Measurements from ENCODE around the gene DDC.
"Not testable (repeated sequence)": the region's sequence is repeated elsewhere in the genome, so short reads cannot be mapped to it uniquely, and the experiment has no call there.

Gene DDC

DNA sequence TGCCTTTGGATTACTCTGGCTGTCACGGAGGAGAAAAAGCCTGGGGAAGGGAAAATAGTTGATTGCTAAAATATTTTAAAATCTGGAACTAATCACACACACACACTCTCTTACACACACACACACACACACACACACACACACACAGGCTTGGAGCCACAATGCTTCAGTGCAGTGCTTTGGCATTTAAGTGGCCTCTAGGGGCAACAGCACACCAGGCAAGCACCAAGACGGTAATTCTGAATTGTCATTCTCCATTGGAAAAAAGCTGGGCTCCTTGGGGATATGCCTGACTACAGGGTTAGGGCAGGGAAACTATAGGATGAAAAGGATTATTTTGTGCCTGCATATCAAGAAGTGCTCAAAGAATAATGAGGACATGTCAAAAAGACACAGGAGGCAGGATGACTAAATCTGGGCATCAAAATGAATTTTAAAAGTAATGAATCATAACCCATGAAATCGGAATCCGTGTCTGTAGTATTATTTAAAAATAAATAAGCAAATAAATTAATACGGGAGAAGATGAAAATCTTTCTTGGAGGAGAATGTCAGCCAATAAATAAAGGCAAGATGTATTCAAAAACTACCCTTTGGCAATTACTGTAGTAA lies 30.4 kb upstream of the DDC start:
- Histone ChIP-seq H3K36me3 (ENCODE audit: insufficient read depth, low read length) (peaks cover 48% of the 10 kb centered on the region), H2AFZ (ENCODE audit: low read depth, low read length) (no peak overlapping the region), H3K4me1 (ENCODE audit: insufficient read depth, low read length) (no peaks in the 10 kb centered on the region), H3K27me3 (ENCODE audit: insufficient read depth, low read length) (no peaks in the 10 kb centered on the region), H3K4me3 (ENCODE audit: low read length) (no peak overlapping the region), H3K9me3 (ENCODE audit: low read length) (peaks cover 3% of the 10 kb centered on the region)

GRCh38 chr7:50594734-50595485 lies 29.7 kb upstream of the DDC start:
- Histone ChIP-seq H2AFZ (ENCODE audit: low read depth, low read length) (no peak overlapping the region), H3K4me3 (ENCODE audit: low read length) (no peak overlapping the region), H3K27me3 (ENCODE audit: insufficient read depth, low read length) (no peaks in the 10 kb centered on the region), H3K9me3 (ENCODE audit: low read length) (peaks cover 3% of the 10 kb centered on the region), H3K4me1 (ENCODE audit: insufficient read depth, low read length) (no peaks in the 10 kb centered on the region), H3K36me3 (ENCODE audit: insufficient read depth, low read length) (peaks cover 44% of the 10 kb centered on the region)

- peaks cover 44% of the 10 kb centered on the region for H3K36me3 ChIP-seq (ENCODE audit: insufficient read depth, low read length)
- no peak overlapping the region for H3K4me3 ChIP-seq (ENCODE audit: low read length)
- no peaks in the 10 kb centered on the region for H3K4me1 ChIP-seq (ENCODE audit: insufficient read depth, low read length)
- H3K9me3 ChIP-seq (ENCODE audit: low read length) = peaks cover 3% of the 10 kb centered on the region
- no peaks in the 10 kb centered on the region for H3K27me3 ChIP-seq (ENCODE audit: insufficient read depth, low read length)
- H2AFZ ChIP-seq (ENCODE audit: low read depth, low read length) = no peak overlapping the region
These were observed 28.9 kb upstream of the DDC start for GRCh38 chr7:50594136-50594535.

DNA sequence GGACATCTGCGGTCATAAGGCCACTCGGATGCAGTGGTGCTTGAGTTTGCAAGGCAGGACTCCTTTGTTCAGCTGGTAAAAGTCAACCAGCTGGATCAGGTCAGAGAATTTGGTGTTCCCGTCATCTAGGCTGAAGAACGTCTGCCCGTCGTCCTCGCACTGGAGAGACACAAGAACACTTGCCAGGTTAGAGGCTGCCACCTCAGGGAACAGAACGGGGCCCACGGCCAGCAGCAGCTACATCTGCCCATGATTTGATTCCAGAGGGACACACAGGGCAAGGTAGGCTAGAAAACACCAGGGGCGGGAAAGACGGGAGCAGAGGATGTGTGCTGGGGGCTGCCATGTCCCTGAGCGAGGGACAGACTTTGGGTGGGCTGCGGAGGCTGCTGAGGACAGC lies 27.7 kb upstream of the DDC start:
- H3K9me3 ChIP-seq (ENCODE audit: low read length) = peaks cover 3% of the 10 kb centered on the region
- H3K4me3 ChIP-seq (ENCODE audit: low read length) = no peak overlapping the region
- H3K4me1 ChIP-seq (ENCODE audit: insufficient read depth, low read length) = no peaks in the 10 kb centered on the region
- peaks cover 34% of the 10 kb centered on the region for H3K36me3 ChIP-seq (ENCODE audit: insufficient read depth, low read length)
- H2AFZ ChIP-seq (ENCODE audit: low read depth, low read length) = no peak overlapping the region
- no peaks in the 10 kb centered on the region for H3K27me3 ChIP-seq (ENCODE audit: insufficient read depth, low read length)

DNA sequence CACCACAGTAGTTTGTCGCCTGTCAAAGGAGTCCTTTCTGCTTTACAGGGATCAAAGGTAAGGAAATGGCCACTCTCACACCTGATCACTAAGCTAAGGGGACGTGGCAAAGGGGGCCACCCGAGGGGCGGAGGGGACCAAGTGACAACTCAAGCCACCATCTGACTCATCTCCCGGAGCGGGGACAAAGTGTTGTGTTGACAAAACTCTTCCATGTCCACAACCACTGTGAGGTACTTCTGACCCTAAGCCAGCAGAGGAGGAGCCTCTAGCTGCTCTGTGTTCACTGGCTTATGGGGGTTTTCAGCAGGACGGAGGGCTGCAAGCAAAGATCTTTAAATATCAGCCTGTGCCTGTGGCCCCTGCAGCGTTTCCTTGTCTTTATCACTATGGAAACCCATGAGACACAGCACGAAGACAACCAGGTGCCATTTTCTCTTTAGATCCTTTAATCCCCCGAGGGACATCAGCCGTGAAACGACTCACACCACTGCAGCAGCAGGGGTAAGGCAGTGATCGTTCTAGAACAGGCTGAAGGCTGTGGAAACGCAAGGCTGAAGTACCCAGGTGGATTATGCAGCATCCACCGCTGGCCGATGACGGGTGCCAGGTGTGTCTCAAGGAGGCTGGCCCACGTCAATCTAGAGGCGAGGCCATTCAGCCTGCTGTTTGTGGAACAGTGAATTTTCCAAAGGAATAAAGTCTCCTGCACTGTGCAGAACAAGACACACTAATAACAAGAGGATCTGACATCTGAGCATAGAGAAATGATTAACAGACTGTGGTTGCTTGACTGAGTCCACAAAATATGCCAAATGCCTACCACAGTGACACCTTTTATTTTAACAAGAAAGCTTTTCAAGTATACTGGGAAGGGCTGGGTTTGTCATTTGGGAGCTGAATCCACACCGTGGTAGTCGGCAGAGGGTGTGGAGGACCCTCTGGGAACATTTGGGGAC lies 26.6 kb upstream of the DDC start:
- Histone ChIP-seq H2AFZ (ENCODE audit: low read depth, low read length) (no peak overlapping the region), H3K4me3 (ENCODE audit: low read length) (no peak overlapping the region), H3K36me3 (ENCODE audit: insufficient read depth, low read length) (peaks cover 31% of the 10 kb centered on the region), H3K4me1 (ENCODE audit: insufficient read depth, low read length) (no peaks in the 10 kb centered on the region), H3K27me3 (ENCODE audit: insufficient read depth, low read length) (no peaks in the 10 kb centered on the region), H3K9me3 (ENCODE audit: low read length) (peaks cover 3% of the 10 kb centered on the region)

DNA sequence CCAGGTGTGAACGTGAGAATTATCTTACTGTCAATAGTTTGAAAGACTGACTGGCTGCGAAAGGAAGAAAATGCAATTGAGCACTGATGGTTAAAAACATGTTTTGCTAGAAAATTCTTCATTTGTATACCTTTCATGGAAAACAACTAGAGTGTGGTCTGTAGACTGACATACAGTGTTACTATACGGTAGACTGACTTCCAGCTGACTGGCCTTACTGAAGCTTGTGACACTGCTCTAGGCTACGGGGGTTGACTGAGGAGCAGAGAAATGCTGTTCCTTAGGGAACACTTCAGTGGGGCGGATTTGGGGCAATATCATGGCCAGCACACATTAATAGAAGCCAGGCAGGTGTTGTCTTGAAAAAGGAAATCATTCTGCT lies 25.9 kb upstream of the DDC start:
- H3K9me3 ChIP-seq (ENCODE audit: low read length) = peaks cover 3% of the 10 kb centered on the region

GRCh38 chr7:50590535-50590934 lies 25.3 kb upstream of the DDC start:
- H3K36me3 ChIP-seq (ENCODE audit: insufficient read depth, low read length) = peaks cover 25% of the 10 kb centered on the region
- H2AFZ ChIP-seq (ENCODE audit: low read depth, low read length) = no peak overlapping the region
- peaks cover 3% of the 10 kb centered on the region for H3K9me3 ChIP-seq (ENCODE audit: low read length)
- H3K27me3 ChIP-seq (ENCODE audit: insufficient read depth, low read length) = no peaks in the 10 kb centered on the region
- H3K4me1 ChIP-seq (ENCODE audit: insufficient read depth, low read length) = no peaks in the 10 kb centered on the region
- no peak overlapping the region for H3K4me3 ChIP-seq (ENCODE audit: low read length)

More for the DNA sequence above, 25.9 kb upstream of the DDC start:
- H3K36me3 ChIP-seq (ENCODE audit: insufficient read depth, low read length) = peaks cover 27% of the 10 kb centered on the region
- H2AFZ ChIP-seq (ENCODE audit: low read depth, low read length) = no peak overlapping the region
- no peak overlapping the region for H3K4me3 ChIP-seq (ENCODE audit: low read length)
- no peaks in the 10 kb centered on the region for H3K4me1 ChIP-seq (ENCODE audit: insufficient read depth, low read length)
- no peaks in the 10 kb centered on the region for H3K27me3 ChIP-seq (ENCODE audit: insufficient read depth, low read length)

DNA sequence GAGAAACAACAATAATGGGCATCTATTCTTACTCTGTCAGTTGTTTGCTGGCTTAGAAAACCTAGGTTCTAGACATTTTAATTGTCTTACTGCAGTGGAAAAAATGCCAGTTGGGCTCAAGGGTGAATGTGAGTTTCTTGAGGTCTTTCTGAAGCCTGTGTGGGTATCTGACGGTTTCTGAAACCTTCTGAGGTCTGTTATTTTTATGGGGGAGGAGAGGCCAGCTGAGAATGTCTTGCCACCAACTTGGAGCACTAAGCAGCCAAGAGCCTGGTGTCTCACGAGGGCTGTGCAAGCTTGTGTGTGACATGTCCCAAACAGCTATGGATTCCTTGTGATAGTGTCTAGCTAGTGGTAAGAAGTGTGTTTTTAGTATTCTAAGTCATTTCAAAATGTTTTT lies 24.2 kb upstream of the DDC start:
- H3K4me3 ChIP-seq (ENCODE audit: low read length) = no peak overlapping the region
- no peaks in the 10 kb centered on the region for H3K4me1 ChIP-seq (ENCODE audit: insufficient read depth, low read length)
- H3K9me3 ChIP-seq (ENCODE audit: low read length) = peaks cover 7% of the 10 kb centered on the region
- H3K36me3 ChIP-seq (ENCODE audit: insufficient read depth, low read length) = peaks cover 17% of the 10 kb centered on the region
- no peak overlapping the region for H2AFZ ChIP-seq (ENCODE audit: low read depth, low read length)
- no peaks in the 10 kb centered on the region for H3K27me3 ChIP-seq (ENCODE audit: insufficient read depth, low read length)

DNA sequence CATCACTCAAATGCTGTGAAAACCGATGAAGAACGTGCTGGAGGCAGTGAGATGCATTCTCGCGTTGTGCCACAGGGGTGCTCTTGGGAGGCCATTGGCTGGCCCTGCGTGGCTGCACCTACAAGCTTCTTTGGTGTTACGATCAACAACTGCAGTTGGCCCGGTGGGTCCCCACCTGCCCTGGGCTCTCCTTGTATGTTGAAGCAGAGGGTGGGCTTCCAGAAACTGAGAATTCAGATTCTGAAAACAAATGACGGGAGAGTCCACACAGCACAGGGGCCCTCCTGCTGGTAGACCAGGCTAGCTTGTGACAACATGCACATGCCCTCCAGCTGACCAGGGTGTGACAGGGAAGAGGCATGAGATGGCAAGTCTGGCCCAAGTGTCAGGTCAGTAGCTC lies 23.7 kb upstream of the DDC start:
- Histone ChIP-seq H3K4me1 (ENCODE audit: insufficient read depth, low read length) (no peaks in the 10 kb centered on the region), H3K9me3 (ENCODE audit: low read length) (peaks cover 8% of the 10 kb centered on the region), H3K27me3 (ENCODE audit: insufficient read depth, low read length) (no peaks in the 10 kb centered on the region), H3K36me3 (ENCODE audit: insufficient read depth, low read length) (peaks cover 17% of the 10 kb centered on the region), H3K4me3 (ENCODE audit: low read length) (no peak overlapping the region), H2AFZ (ENCODE audit: low read depth, low read length) (no peak overlapping the region)

DNA sequence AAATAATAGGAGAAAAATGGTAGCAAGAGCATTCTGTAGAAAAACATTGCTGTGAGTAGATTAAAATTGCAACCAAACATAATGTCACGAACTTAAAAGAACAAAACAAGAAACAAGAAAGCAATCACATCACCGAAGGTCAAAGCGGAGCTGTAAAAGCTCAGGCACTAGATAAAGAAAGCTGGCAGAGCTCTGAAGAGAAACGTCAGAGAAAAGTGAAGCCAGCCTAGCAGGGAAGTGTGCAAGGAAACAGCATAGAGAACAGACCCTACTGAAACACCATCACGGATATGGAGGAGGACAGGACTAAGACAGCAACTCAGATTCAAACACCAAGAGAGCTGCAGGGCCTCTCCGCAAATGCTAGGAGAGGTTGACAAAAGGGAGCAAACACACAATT lies 22.5 kb upstream of the DDC start:
- H3K36me3 ChIP-seq (ENCODE audit: insufficient read depth, low read length) = peaks cover 12% of the 10 kb centered on the region
- H3K4me3 ChIP-seq (ENCODE audit: low read length) = no peak overlapping the region
- H3K4me1 ChIP-seq (ENCODE audit: insufficient read depth, low read length) = no peaks in the 10 kb centered on the region
- no peaks in the 10 kb centered on the region for H3K27me3 ChIP-seq (ENCODE audit: insufficient read depth, low read length)
- no peak overlapping the region for H2AFZ ChIP-seq (ENCODE audit: low read depth, low read length)
- peaks cover 8% of the 10 kb centered on the region for H3K9me3 ChIP-seq (ENCODE audit: low read length)

DNA sequence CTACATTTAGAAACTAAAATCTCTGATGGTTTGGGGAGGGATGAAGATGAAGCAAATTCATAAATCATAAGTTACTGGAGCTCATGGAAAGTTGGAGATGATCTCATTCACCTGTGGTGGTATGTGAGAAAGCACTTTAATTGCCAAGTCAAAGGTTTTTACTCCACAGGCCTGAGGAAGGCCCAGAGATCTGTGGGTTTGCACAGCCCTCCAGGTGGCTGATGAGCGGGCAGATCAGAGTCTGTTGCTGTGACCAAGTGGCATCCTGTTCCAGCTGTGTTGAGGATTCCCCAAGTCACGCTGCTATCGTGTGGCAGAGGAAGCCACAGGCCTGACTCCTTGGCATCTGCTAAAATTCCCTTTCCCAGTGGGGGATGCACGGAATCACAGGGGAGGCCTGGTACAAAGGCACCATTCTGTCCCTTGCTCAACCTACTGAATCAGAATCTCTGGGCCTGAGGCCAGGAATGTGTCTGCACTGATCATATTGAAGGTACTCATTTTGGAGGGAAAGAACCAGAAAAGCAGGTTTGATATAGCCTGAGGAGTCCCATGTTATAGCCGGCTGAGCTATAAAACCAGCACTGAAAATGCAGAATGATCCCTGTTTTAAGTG lies 19.7 kb upstream of the DDC start:
- Histone ChIP-seq H3K27me3 (ENCODE audit: insufficient read depth, low read length) (no peaks in the 10 kb centered on the region), H3K9me3 (ENCODE audit: low read length) (peaks cover 5% of the 10 kb centered on the region), H2AFZ (ENCODE audit: low read depth, low read length) (no peak overlapping the region), H3K4me3 (ENCODE audit: low read length) (no peak overlapping the region), H3K4me1 (ENCODE audit: insufficient read depth, low read length) (no peaks in the 10 kb centered on the region), H3K36me3 (ENCODE audit: insufficient read depth, low read length) (no peaks in the 10 kb centered on the region)

DNA sequence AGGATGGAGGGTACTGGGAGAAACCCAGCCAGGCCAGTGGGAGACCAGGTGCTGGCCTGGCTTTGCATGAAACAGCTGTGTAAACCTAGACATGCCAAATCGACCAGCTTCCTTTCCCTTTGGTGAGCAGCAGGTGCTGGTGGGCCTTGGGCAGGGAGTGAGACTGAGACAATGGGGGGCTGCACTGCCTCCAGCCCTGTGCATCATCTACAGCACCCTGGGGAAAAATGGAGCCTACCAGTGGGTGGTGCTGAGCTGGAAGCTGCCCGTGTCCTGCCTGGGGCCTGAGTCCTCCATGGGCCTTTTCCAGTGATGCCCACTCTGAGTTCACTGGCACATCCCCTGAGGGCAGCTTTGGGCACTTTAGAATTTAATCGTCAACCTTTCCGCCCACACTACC lies 19.2 kb upstream of the DDC start:
- Histone ChIP-seq H3K27me3 (ENCODE audit: insufficient read depth, low read length) (no peaks in the 10 kb centered on the region), H3K36me3 (ENCODE audit: insufficient read depth, low read length) (no peaks in the 10 kb centered on the region), H3K4me3 (ENCODE audit: low read length) (no peak overlapping the region), H3K9me3 (ENCODE audit: low read length) (peaks cover 5% of the 10 kb centered on the region), H3K4me1 (ENCODE audit: insufficient read depth, low read length) (no peaks in the 10 kb centered on the region), H2AFZ (ENCODE audit: low read depth, low read length) (no peak overlapping the region)

GRCh38 chr7:50583295-50583694 lies 18.1 kb upstream of the DDC start:
- not testable (repeated sequence) for H3K36me3 ChIP-seq (ENCODE audit: insufficient read depth, low read length); H2AFZ ChIP-seq (ENCODE audit: low read depth, low read length); H3K9me3 ChIP-seq (ENCODE audit: low read length); H3K4me3 ChIP-seq (ENCODE audit: low read length); H3K4me1 ChIP-seq (ENCODE audit: insufficient read depth, low read length); H3K27me3 ChIP-seq (ENCODE audit: insufficient read depth, low read length)

Data from neuron (in vitro differentiated cells).